HG02571 (cell line): Measurements from ENCODE around the gene JARID2.

ENCODE experiments used
- ATAC-seq: cut with Tn5 transposase; IDR thresholded peaks from one replicate; pipeline ENCODE4 v1.9.1; 2021; ENCODE audit warnings: mild to moderate bottlenecking, moderate library complexity; ENCODE audit not compliant: unreplicated experiment

The JARID2 gene

DNA sequence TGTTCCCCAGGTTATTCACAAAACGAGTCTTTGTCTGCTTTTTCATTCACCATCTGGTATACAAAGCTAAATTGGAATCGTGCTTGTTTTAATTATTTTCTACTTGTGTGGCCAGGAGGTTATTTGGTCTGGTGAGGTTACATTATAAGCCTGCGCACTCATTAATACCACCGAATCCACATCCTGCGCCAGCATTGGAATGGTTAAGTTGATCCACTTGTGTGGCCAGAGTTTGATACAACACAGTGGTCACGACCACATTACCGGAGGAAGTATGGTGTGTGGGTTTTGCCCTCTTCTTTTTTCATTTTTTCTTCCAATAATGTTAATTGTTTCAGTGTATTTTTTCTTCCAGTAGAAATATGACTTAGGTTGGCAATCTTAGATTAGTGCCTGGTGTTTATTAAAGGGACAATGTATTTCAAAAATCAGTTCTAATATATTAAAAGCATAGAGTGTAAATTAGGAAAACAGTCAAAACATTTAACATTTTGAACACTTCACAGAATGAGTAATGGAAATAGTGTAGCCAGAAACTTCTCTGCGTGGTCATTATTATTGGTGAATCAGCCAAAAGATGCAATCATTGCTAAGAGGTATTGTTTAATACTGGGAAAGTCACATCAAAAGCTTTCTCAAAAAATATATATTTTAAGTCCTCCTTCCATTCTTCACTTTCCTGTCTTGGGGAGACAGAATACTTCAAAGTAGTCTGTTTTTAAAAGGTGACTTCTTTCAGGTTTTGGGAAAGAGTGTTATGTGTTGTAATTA, 84.5 kb downstream of the JARID2 start:
- ATAC-seq: no peak

GRCh38 chr6:15331143-15331542, 85.3 kb downstream of the JARID2 start:
- ATAC-seq: no peak

DNA sequence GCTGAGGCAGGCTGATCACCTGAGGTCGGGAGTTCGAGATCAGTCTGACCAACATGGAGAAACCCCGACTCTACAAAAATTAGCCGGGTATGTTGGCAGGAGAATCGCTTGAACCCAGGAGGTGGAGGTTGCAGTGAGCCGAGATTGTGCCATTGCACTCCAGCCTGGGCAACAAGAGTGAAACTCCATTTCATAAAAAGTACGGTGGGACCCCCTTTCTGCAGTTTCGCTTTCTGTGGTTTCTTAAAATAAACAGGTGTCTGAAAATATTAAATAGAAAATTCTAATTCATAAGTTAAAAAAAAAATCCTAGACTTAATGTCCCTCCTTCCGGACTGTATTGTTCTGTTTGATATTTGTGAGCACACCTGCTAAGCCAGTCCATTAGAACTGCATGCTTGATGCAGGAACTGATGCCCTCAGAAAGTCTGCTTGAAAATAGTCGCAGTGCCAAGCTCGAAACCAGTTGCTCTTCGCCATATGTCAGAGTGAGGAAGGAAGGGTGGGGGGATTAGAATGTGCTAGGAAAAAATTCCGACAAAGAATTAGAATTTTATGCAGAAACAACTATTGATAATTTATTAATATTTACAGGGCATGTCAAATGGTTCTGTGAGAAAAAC, 85.9 kb downstream of the JARID2 start:
- no peak for ATAC-seq

DNA sequence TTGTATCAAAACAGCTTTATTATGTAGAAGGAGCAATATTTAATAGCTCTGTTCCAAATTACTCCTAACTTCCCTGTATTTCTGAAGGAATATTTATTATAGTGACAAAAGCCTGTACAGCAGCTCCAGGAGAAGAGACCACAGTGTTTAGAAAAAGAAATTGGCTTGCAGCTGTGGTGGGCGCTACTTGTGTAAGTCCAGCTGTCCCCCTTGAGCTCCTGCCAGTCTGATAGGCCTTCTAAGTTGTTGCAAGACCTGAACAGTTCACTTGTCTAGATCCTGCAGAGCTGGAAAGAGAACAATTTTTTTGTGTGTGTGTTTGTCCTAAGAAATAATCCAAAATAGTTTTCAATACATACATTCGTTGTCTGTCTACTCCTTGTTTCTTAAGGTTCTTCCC, 86.6 kb downstream of the JARID2 start:
- ATAC-seq: no peak

DNA sequence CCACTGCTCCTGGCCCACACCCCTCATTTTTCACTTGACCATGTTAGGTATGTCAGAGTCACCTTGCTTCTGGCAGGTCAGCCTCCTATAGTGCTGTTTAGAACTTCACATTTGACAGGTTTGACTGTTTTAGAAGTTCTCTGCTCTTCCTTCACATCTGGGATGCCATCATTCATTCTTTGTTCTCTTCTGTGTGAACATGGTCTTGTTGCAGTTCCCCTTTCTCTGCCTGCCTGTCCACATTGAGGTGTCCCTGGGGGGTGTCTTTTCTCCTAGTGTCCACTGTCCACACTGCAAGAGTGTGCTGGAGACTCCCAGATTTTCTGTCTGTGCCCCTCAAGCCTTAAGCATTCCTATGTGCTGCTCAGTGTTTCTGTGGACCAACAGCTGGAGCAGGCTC, 89.5 kb downstream of the JARID2 start:
- ATAC-seq: no peak

DNA sequence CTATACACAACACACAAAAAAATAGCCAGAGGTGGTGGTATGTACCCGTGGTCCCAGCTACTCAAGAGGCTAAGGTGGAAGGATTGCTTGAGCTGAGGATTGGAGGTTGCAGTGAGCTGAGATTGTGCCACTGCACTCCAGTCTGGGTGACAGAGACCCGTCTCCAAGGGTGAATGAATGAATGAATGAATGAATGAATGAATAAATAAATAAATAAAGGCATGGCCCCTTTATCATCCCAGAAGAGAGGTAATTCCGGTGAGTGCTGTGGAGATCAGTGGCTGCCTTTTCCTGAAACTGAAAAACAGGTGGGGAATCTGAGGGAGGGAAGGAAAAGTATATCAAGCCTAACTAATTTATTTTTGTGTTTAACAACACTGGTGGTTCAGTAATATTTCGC, 90.0 kb downstream of the JARID2 start:
- no peak for ATAC-seq

GRCh38 chr6:15336900-15337560, 91.2 kb downstream of the JARID2 start:
- ATAC-seq: no peak

GRCh38 chr6:15337582-15337981, 91.7 kb downstream of the JARID2 start:
- ATAC-seq: no peak

DNA sequence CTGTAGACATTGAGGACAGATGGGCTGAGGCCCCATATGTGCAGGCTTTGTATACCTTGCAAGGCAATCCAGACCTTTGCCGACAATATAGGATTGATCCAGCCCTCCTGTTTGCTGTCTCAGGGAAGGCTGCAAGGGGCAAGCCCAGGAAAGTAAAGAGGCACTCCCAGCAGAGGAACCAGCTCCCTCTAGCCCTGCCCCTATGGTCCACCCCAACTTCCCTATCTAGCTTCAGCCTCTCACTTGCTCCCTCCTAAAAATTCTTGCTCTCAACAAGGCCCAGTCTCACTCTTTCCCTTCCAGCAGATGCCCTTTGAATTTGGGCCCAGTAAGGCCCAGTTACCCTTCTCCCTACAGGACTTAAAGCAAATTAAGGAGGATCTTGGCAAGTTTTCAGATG, 92.6 kb downstream of the JARID2 start:
- no peak for ATAC-seq

GRCh38 chr6:15339081-15339480, 93.2 kb downstream of the JARID2 start:
- no peak for ATAC-seq

DNA sequence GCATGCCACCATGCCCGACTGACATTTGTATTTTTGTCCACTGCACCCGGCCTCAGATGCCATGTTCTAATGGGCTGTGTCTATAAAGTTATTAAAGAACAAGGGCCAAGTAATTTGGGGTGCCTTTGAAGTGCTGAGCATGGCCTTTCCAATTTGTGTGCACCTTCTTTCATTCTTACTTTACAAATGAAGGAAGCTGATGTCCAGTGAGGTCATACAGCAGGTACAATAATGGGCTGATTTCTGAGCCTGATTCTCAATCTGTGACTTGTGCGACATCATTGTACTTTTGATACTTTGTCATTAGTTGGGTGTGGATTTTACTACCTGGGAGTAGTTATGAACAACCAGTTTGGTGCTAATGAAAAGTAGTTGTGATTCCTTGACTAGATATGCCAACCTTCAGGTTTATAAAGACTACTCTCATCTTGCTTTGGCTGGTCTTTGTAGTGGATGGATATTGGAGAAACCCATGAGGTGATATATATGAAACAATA, 94.3 kb downstream of the JARID2 start:
- ATAC-seq: no peak

DNA sequence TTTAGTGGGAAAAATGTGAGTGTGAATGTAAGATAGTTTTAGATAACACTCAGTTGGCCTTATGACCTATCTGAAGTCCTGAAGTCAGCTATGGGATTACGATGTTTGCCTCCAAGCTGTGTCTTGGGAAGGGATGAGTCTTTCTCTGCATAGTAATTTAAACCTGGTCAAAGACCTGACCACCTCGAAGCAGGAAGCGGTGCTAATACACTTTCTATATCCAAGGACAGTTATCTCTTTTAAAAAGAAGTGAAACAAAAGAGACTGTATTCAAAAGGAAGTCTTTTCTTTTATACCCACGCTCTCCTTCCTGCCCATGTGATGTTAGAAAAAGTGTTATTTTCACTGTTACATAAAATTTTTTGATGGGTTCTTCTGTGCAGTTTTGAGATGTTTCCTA, 94.9 kb downstream of the JARID2 start:
- no peak for ATAC-seq

DNA sequence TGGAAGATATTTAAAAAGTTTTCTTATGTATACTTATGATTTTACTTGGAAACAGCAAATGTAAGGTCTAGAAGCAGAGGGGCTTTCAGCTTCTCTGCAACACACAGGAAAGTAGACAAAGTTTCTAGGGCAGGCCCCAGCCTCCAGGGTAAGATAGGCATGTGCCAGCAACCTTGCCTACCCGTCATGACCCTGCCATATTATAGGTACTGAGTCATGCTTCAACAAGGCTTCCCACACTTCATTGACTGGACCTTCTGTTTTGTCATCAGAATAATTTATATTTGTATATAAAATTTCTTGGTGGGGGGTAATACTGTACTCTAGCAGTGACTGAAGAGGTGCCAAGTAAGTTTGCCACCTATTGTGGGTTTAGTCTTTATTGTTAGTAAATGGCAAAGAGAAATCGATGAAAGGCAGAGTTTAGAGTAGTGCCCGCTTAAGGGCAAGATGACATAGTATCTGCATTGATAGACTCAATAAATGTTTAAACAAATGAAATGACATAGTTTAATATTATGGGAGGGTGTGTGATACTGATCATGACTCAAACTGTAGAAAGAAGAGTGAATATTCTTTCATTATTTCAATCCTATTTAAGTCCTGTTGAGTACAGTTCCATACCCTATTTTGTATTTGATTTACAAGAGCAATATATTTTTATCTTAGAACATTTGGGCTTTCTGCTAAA, 95.6 kb downstream of the JARID2 start:
- ATAC-seq: no peak

GRCh38 chr6:15342114-15342513, 96.2 kb downstream of the JARID2 start:
- ATAC-seq: no peak

- no peak for ATAC-seq
Observed at GRCh38 chr6:15343490-15344191, 97.8 kb downstream of the JARID2 start.

DNA sequence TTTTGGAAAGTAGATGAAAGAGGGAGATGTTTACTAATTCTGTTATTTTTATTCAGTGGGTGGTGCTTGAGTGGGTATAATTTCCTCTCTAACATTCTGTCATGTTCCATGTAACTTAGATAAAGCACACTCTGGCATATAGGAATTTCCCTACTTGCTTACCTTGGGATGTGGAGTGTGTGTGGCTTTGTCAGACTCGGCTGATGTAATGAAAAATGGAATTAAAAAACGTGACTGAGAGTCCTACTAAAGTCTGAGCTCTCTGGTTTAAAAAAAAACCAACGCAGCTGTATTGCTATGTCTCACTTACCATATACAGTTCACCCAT, 98.3 kb downstream of the JARID2 start:
- no peak for ATAC-seq

DNA sequence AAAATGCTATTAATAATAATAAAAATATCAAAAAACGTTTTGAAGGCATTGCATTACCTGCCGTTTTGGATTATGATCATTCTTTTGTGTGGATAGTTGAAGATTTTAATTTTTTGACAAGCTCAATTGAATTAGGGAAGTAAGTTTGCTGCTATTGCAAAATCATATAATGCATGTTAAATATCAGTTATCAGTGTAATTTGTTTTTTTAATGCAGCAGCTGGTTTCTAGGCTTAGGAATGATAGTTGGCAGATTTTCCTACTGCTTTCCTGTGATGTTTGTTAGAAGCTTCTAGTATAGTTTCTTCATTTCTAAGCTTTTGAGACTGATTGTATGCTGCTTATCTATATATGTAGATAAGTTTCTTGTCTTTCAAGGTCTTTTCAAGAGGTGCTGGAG, 99.0 kb downstream of the JARID2 start:
- no peak for ATAC-seq

DNA sequence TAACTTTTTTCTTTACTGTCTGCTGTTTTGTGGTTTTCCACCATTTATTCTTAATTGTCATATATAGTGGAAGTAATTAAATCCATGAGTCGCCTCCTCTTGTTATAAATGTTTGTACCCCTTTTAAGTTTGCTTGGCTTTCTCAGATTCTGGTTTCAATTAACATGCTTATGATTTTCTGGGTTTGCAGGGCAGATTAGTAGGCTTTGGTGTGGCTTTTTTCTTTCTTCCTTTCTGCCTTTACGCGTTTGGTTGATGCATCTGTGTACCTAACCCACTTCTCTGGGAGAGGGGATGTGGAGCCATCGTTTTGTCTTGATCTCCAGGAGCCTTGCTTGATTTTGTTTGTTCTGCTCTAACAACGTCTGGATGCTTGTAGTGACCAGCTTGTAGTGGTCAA, 100.4 kb downstream of the JARID2 start:
- no peak for ATAC-seq

DNA sequence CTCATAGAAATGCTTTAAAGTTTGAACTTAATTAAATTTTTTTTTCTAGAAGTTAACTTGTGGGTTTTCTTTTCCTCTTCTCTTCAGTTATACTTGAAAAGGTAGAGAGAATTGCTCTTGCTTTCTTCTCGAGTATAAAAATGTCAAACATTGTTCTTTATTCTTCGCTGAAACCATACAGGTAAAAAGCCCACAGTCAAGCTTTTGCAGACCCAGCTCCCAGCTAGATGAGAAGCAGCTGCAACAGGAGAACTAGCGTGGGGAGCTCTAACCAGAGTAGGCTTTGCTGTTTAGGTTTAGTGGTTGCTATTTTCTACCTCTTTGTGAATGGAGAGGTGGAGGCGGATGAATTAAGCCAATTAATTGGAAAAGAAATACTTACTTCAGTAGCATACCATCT, 102.7 kb downstream of the JARID2 start:
- ATAC-seq: no peak

GRCh38 chr6:15349379-15349778, 103.5 kb downstream of the JARID2 start:
- no peak for ATAC-seq
